Neural cell (in vitro differentiated cells): ENCODE data around the gene EFTUD2. TPM values are rescaled to one million over a fixed set of nuclear protein-coding genes. Genes with fewer than 3 reads are reported as not detected.

ENCODE experiments used
- H2AFZ ChIP-seq: fragments of 200-600, 300-800 bp; sonication (generic), shearing (Covaris generic); 2 replicates; pipeline ENCODE4 v1.6.0; 2014; ENCODE audit warnings: low read depth, mild to moderate bottlenecking, antibody characterized with exemption, low read length, moderate library complexity
- H3F3A ChIP-seq: fragments of 200-600 bp; shearing (Covaris generic); 2 replicates; pipeline ENCODE4 v1.6.1; 2016; ENCODE audit warnings: mild to moderate bottlenecking, moderate library complexity, mixed read lengths, antibody characterized with exemption, low read length; ENCODE audit not compliant: insufficient read depth, poor library complexity, severe bottlenecking
- H3K27ac ChIP-seq: fragments of 200-600, 300-800 bp; sonication (generic), shearing (Covaris generic); 2 replicates; pipeline ENCODE4 v1.5.1; 2014; ENCODE audit warnings: mild to moderate bottlenecking, low read length, moderate library complexity
- H3K27me3 ChIP-seq: fragments of 300-800, 200-600 bp; sonication (generic), shearing (Covaris generic); 2 replicates; pipeline ENCODE4 v1.6.0; 2014; ENCODE audit warnings: mild to moderate bottlenecking, low read depth, low read length, moderate library complexity; ENCODE audit not compliant: insufficient read depth
- H3K36me3 ChIP-seq: fragments of 300-800, 200-600 bp; sonication (generic), shearing (Covaris generic); 2 replicates; pipeline ENCODE4 v1.5.1; 2014; ENCODE audit warnings: mild to moderate bottlenecking, antibody characterized with exemption, low read length, moderate library complexity; ENCODE audit not compliant: insufficient read depth
- H3K4me2 ChIP-seq: fragments of 300-800, 200-600 bp; sonication (generic), shearing (Covaris generic); 2 replicates; pipeline ENCODE4 v1.6.0; 2014; ENCODE audit warnings: mild to moderate bottlenecking, low read length
- H3K4me3 ChIP-seq: fragments of 300-800, 200-600 bp; sonication (generic), shearing (Covaris generic); 2 replicates; pipeline ENCODE4 v1.5.1; 2014; ENCODE audit warnings: mild to moderate bottlenecking, low read length, moderate library complexity
- H3K79me2 ChIP-seq: fragments of 200-600 bp; shearing (Covaris generic); replicated peaks from 2 replicates; pipeline ENCODE4 v1.6.0; 2014; ENCODE audit warnings: mild to moderate bottlenecking, low read length, moderate library complexity; ENCODE audit not compliant: insufficient read depth
- H3K9ac ChIP-seq: fragments of 300-800, 200-600 bp; sonication (generic), shearing (Covaris generic); 2 replicates; pipeline ENCODE4 v1.6.1; 2016; ENCODE audit warnings: mild to moderate bottlenecking, low read length, mixed read lengths
- H3K9me2 ChIP-seq: fragments of 200-600 bp; shearing (Covaris generic); 2 replicates; pipeline ENCODE4 v1.6.1; 2016; ENCODE audit warnings: mild to moderate bottlenecking, low read length, mixed read lengths; ENCODE audit not compliant: insufficient read depth
- H3K9me3 ChIP-seq: fragments of 200-600, 300-800 bp; sonication (generic), shearing (Covaris generic); 2 replicates; pipeline ENCODE4 v1.6.1; 2016; ENCODE audit warnings: mild to moderate bottlenecking, mixed run types, low read length, moderate library complexity, mixed read lengths
- H4K20me1 ChIP-seq: fragments of 200-600 bp; shearing (Covaris generic); 2 replicates; pipeline ENCODE4 v1.6.1; 2016; ENCODE audit warnings: mild to moderate bottlenecking, mixed run types; ENCODE audit not compliant: insufficient read depth
- EP300 ChIP-seq: fragments of 450-650 bp; conservative IDR thresholded peaks from 2 replicates; pipeline ENCODE4 v1.6.1; 2014; ENCODE audit warnings: antibody characterized with exemption, mild to moderate bottlenecking, moderate library complexity; ENCODE audit not compliant: poor library complexity, severe bottlenecking
- EZH2 ChIP-seq: fragments of 200-600, 300-800 bp; shearing (Covaris generic), sonication (generic); IDR thresholded peaks from 2 replicates; pipeline ENCODE4 v1.6.1; 2014; ENCODE audit warnings: antibody characterized with exemption, low read length, borderline replicate concordance, mild to moderate bottlenecking; ENCODE audit not compliant: insufficient read depth, poor library complexity, severe bottlenecking
- MXI1 ChIP-seq: fragments of 450-650 bp; conservative IDR thresholded peaks from 2 replicates; pipeline ENCODE4 v1.6.1; 2014; ENCODE audit warnings: antibody characterized with exemption, mild to moderate bottlenecking; ENCODE audit not compliant: poor library complexity, severe bottlenecking
- POLR2AphosphoS5 ChIP-seq: IDR thresholded peaks from 2 replicates; pipeline ENCODE4 v1.6.1; 2012
- RAD21 ChIP-seq: fragments of 450-650 bp; conservative IDR thresholded peaks from 2 replicates; pipeline ENCODE4 v1.6.1; 2014; ENCODE audit warnings: antibody characterized with exemption, mild to moderate bottlenecking, moderate library complexity
- REST ChIP-seq: IDR thresholded peaks from 2 replicates; pipeline ENCODE4 v1.6.1; 2012; ENCODE audit warnings: borderline replicate concordance
- SMC3 ChIP-seq: fragments of 450-650 bp; conservative IDR thresholded peaks from 2 replicates; pipeline ENCODE4 v1.6.1; 2014; ENCODE audit warnings: antibody characterized with exemption, mild to moderate bottlenecking, moderate library complexity; ENCODE audit not compliant: poor library complexity
- TAF1 ChIP-seq: IDR thresholded peaks from 2 replicates; pipeline ENCODE4 v1.6.1; 2012; ENCODE audit warnings: low read depth
- polyA plus RNA-seq: library from polyadenylated mRNA; depleted of rRNA; stranded (reverse); fragments of >200 nt; gene quantifications from 2 replicates; pipeline ENCODE4 v1.2.3, GENCODE V29; 2014
- TF ChIP-seq, protein P1 (sequence below): fragments of 450-650 bp; IDR thresholded peaks from 2 replicates; pipeline ENCODE4 v1.5.1; 2014; ENCODE audit warnings: antibody characterized with exemption, mild to moderate bottlenecking, moderate library complexity; ENCODE audit not compliant: poor library complexity, severe bottlenecking

The EFTUD2 gene
- polyA plus RNA-seq, 1 donor from 2014 or later = 69.4 TPM

- H3K27me3 ChIP-seq = no peaks in the 10 kb centered on the region
- TF ChIP-seq MXI1 (no peak), POLR2AphosphoS5 (no peak), TAF1 (peak; percentile 35), SMC3 (peak; percentile 86), REST (no peak), EZH2 (no peak), RAD21 (peak; percentile 86), EP300 (no peak)
- TF ChIP-seq, protein P1, sequence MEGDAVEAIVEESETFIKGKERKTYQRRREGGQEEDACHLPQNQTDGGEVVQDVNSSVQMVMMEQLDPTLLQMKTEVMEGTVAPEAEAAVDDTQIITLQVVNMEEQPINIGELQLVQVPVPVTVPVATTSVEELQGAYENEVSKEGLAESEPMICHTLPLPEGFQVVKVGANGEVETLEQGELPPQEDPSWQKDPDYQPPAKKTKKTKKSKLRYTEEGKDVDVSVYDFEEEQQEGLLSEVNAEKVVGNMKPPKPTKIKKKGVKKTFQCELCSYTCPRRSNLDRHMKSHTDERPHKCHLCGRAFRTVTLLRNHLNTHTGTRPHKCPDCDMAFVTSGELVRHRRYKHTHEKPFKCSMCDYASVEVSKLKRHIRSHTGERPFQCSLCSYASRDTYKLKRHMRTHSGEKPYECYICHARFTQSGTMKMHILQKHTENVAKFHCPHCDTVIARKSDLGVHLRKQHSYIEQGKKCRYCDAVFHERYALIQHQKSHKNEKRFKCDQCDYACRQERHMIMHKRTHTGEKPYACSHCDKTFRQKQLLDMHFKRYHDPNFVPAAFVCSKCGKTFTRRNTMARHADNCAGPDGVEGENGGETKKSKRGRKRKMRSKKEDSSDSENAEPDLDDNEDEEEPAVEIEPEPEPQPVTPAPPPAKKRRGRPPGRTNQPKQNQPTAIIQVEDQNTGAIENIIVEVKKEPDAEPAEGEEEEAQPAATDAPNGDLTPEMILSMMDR = peak; percentile 82
- H3K36me3 ChIP-seq = no peaks in the 10 kb centered on the region
- no peak overlapping the region for H3K27ac ChIP-seq
- H3F3A ChIP-seq = no peaks in the 10 kb centered on the region
- no peaks in the 10 kb centered on the region for H3K79me2 ChIP-seq
- no peak overlapping the region for H3K4me2 ChIP-seq
- H3K9me3 ChIP-seq = no peaks in the 10 kb centered on the region
- no peak overlapping the region for H3K4me3 ChIP-seq
- no peak overlapping the region for H3K9ac ChIP-seq
- H2AFZ ChIP-seq = no peak overlapping the region
- H4K20me1 ChIP-seq = no peaks in the 10 kb centered on the region
- H3K9me2 ChIP-seq = no peaks in the 10 kb centered on the region
These were observed 20.8 kb upstream of the EFTUD2 start for GRCh38 chr17:44919885-44920564.

DNA sequence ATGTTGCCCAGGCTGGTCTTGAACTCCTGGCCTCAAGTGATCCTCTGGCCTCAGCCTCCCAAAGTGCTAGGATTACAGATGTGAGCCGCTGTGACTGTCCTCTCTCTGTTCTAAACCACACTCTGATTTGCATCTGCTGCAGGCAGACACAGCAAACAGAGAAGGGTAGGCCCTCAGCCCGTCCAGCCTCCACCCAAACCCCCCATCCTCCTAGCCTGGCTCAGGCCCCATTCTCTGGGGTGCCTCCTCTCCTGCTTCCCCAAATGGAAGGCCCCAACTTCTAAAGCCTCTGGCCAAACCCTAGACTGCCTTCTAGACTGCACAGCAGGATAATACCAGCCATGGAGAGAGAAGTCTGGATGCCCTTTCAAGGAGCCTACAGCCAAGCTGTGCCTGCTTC is 20.2 kb upstream of the EFTUD2 start:
- Histone ChIP-seq H3K9me2 (no peaks in the 10 kb centered on the region), H3K79me2 (no peaks in the 10 kb centered on the region), H4K20me1 (no peaks in the 10 kb centered on the region), H3K36me3 (no peaks in the 10 kb centered on the region), H3K4me3 (no peak overlapping the region), H2AFZ (no peak overlapping the region), H3K4me2 (no peak overlapping the region), H3K9ac (no peak overlapping the region), H3K9me3 (no peaks in the 10 kb centered on the region), H3K27me3 (no peaks in the 10 kb centered on the region), H3K27ac (no peak overlapping the region), H3F3A (no peaks in the 10 kb centered on the region)
- TF ChIP-seq, protein P1 = no peak
- TF ChIP-seq MXI1 = no peak
- no peak for TF ChIP-seq REST
